Measurements from ENCODE around the gene ROR2.

DNA sequence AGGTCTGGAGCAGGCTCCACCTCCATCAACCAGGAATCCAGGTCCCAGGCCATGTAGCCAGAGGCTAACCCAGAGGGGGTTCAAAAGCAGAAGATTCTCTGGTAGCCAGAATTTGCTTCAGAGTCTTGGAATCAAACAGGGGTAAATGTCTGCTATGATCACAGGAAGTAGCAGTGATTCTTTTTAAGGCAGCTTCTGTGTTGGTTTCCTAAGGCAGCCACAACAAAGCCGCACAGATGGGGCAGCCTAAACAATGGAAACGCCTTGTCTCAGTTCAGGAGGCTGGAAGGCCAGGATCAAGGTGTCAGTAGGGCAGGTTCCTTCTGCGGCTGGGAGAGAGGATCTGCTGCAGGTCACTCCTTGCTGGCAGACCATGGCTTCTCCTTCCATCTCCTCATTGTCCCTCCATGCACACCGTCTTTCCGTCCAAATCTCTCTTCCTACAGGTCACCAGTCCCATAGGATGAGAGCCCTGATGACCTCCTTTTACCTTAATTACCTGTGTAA lies 167.3 kb downstream of the ROR2 start:
- TF ChIP-seq CTCF (IDR thresholded peaks at IDR 0.05) (no peak), POLR2A (IDR thresholded peaks at IDR 0.05) (no peak)

Measured in heart left ventricle (tissue), 13 donors.